Measurements from ENCODE around the gene INSYN1. TPM values are rescaled to one million over a fixed set of nuclear protein-coding genes. Genes with fewer than 3 reads are reported as not detected.

Gene INSYN1
- total and polyA plus RNA-seq, 2 donors (not counting 3 experiments of a cell fraction or from before 2014, with no cell fraction given), result 0.18 to 0.58 TPM

DNA sequence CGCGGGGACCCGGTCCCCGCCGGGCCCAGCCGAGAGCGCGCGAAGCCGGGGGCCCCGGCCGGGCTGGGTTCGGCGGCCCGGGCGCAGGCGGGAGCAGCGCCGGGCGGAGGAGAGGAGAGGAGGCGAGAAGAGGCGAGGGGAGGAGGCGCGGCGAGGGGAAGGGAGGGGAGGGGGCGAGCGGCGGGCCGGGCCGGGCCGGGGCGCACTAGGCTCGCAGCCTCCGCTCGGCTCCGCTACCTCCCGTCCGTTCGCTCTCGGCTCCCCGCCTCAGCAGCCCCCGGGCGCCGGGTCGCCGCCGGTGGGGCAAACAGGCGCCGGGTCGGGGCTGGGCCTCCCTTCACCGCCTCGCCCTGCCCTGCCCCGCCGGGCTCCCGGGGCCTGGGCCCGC is 351 bp downstream of the INSYN1 start:
- Histone ChIP-seq H3K27ac (ENCODE audit: insufficient read depth, low read depth, low read length) (no peak overlapping the region), H3K36me3 (ENCODE audit: control insufficient read depth in 2 of 2, extremely low read depth in 1 of 2, insufficient read depth in 2 of 2, low read length in 2 of 2) (no peaks in the 10 kb centered on the region), H2AFZ (ENCODE audit: low read depth, low read length) (no peak overlapping the region), H3K4me3 (replicated peaks in 1 of 3; ENCODE audit: insufficient read depth in 1 of 3, low read depth in 1 of 3, low read length in 3 of 3) (peak overlapping the region in 1 of 3 experiments; percentile 27), H3K4me1 (ENCODE audit: control insufficient read depth, extremely low read depth, insufficient read depth, low read length) (no peaks in the 10 kb centered on the region), H3K27me3 (ENCODE audit: control insufficient read depth in 2 of 2, insufficient read depth in 2 of 2, low read length in 2 of 2) (peaks cover 23 to 27% of the 10 kb centered on the region in 2 experiments), H3K9ac (replicated peaks; ENCODE audit: extremely low read depth, insufficient read depth, low read length) (no peak overlapping the region), H3K4me2 (ENCODE audit: insufficient read depth, low read length) (peak overlapping the region; percentile 37), H3K9me1 (replicated peaks; ENCODE audit: control insufficient read depth, extremely low read depth, insufficient read depth, low read length) (no peaks in the 10 kb centered on the region), H3K79me2 (ENCODE audit: control insufficient read depth, insufficient read depth, low read length) (no peaks in the 10 kb centered on the region), H3K9me3 (replicated peaks; ENCODE audit: control insufficient read depth, insufficient read depth, low read length) (no peaks in the 10 kb centered on the region), H4K20me1 (replicated peaks; ENCODE audit: control insufficient read depth, extremely low read depth, insufficient read depth, low read length) (no peaks in the 10 kb centered on the region)
- FAIRE-seq, result no peak
- dilution Hi-C loops (cut with MboI; ENCODE audit: extremely low pct_ligation_motif_present, low sequenced_read_pairs) (no loop called here), intact Hi-C loops (cut with micrococcal nuclease) (no loop called here)
- ChIA-PET POLR2A (no interaction called here), CTCF (no interaction called here)
- DNase-seq (ENCODE audit: low read depth, low spot score), result no peak
- TF ChIP-seq CTCF (IDR thresholded peaks at IDR 0.05; ENCODE audit: extremely low read depth in 1 of 2, insufficient read depth in 1 of 2, low read depth in 1 of 2, low read length in 2 of 2), result no peak
- TF ChIP-seq, protein P1, sequence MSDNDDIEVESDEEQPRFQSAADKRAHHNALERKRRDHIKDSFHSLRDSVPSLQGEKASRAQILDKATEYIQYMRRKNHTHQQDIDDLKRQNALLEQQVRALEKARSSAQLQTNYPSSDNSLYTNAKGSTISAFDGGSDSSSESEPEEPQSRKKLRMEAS (IDR thresholded peaks at IDR 0.05; ENCODE audit: insufficient read depth, insufficient read length), result no peak
- TF ChIP-seq FOS (IDR thresholded peaks at IDR 0.05; ENCODE audit: borderline replicate concordance, insufficient read depth, low read length), result no peak
- no TSS peak for BruUV-seq (replicated peaks)

- Histone ChIP-seq H3K4me3 (replicated peaks in 1 of 3; ENCODE audit: insufficient read depth in 1 of 3, low read depth in 1 of 3, low read length in 3 of 3) (peak overlapping the region in 1 of 3 experiments; percentile 27), H3K4me1 (ENCODE audit: control insufficient read depth, extremely low read depth, insufficient read depth, low read length) (no peaks in the 10 kb centered on the region), H3K27ac (ENCODE audit: insufficient read depth, low read depth, low read length) (no peak overlapping the region), H4K20me1 (replicated peaks; ENCODE audit: control insufficient read depth, extremely low read depth, insufficient read depth, low read length) (no peaks in the 10 kb centered on the region), H3K79me2 (ENCODE audit: control insufficient read depth, insufficient read depth, low read length) (no peaks in the 10 kb centered on the region), H3K9me3 (replicated peaks; ENCODE audit: control insufficient read depth, insufficient read depth, low read length) (no peaks in the 10 kb centered on the region), H3K9me1 (replicated peaks; ENCODE audit: control insufficient read depth, extremely low read depth, insufficient read depth, low read length) (no peaks in the 10 kb centered on the region), H3K27me3 (ENCODE audit: control insufficient read depth in 2 of 2, insufficient read depth in 2 of 2, low read length in 2 of 2) (peaks cover 25 to 27% of the 10 kb centered on the region in 2 experiments), H3K9ac (replicated peaks; ENCODE audit: extremely low read depth, insufficient read depth, low read length) (no peak overlapping the region), H3K36me3 (ENCODE audit: control insufficient read depth in 2 of 2, extremely low read depth in 1 of 2, insufficient read depth in 2 of 2, low read length in 2 of 2) (no peaks in the 10 kb centered on the region), H3K4me2 (ENCODE audit: insufficient read depth, low read length) (peak overlapping the region; percentile 37), H2AFZ (ENCODE audit: low read depth, low read length) (no peak overlapping the region)
- dilution Hi-C loops (cut with MboI; ENCODE audit: extremely low pct_ligation_motif_present, low sequenced_read_pairs), result no loop called here
- intact Hi-C loops (cut with micrococcal nuclease), result no loop called here
- BruUV-seq (replicated peaks), result no TSS peak
- POLR2A ChIA-PET, result no interaction called here
- FAIRE-seq, result no peak
- DNase-seq (ENCODE audit: low read depth, low spot score), result no peak
- TF ChIP-seq EZH2 (IDR thresholded peaks at IDR 0.05; ENCODE audit: borderline replicate concordance, low read depth, low read length, severe bottlenecking) (peak; percentile 79), GATA2 (IDR thresholded peaks at IDR 0.05; ENCODE audit: insufficient read depth, insufficient read length, low read depth, low read length) (no peak)
- CTCF ChIA-PET, result no interaction called here
Observed at GRCh38 chr15:73751899-73752805, 999 bp downstream of the INSYN1 start.

Measured in endothelial cell of umbilical vein (primary cell).